ENCODE data around the gene ZNF416. TPM values are rescaled to one million over a fixed set of nuclear protein-coding genes. Genes with fewer than 3 reads are reported as not detected.

The ZNF416 gene
- total and polyA plus RNA-seq, 2 experiments from 2014 or later: 4.3 to 11.9 TPM

DNA sequence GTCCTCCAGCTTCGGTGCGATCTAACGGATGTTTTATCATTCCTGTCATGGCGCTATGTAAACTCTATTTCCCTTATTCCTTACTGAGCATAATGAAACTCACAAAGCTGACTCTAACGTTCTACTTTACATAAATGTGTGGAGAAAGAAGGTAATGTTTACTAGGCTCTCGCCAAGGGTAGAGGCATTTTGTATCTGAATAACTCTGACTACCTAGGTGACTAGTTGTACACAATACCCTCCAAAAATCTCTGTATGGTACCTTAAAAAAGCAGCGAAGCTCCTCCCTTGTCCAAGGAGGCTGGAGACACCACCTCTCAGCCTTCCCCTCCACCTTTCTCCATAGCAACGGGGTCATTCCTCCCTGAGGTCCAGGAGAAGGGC lies 20.7 kb upstream of the ZNF416 start (continued):
- TF ChIP-seq, protein P1, sequence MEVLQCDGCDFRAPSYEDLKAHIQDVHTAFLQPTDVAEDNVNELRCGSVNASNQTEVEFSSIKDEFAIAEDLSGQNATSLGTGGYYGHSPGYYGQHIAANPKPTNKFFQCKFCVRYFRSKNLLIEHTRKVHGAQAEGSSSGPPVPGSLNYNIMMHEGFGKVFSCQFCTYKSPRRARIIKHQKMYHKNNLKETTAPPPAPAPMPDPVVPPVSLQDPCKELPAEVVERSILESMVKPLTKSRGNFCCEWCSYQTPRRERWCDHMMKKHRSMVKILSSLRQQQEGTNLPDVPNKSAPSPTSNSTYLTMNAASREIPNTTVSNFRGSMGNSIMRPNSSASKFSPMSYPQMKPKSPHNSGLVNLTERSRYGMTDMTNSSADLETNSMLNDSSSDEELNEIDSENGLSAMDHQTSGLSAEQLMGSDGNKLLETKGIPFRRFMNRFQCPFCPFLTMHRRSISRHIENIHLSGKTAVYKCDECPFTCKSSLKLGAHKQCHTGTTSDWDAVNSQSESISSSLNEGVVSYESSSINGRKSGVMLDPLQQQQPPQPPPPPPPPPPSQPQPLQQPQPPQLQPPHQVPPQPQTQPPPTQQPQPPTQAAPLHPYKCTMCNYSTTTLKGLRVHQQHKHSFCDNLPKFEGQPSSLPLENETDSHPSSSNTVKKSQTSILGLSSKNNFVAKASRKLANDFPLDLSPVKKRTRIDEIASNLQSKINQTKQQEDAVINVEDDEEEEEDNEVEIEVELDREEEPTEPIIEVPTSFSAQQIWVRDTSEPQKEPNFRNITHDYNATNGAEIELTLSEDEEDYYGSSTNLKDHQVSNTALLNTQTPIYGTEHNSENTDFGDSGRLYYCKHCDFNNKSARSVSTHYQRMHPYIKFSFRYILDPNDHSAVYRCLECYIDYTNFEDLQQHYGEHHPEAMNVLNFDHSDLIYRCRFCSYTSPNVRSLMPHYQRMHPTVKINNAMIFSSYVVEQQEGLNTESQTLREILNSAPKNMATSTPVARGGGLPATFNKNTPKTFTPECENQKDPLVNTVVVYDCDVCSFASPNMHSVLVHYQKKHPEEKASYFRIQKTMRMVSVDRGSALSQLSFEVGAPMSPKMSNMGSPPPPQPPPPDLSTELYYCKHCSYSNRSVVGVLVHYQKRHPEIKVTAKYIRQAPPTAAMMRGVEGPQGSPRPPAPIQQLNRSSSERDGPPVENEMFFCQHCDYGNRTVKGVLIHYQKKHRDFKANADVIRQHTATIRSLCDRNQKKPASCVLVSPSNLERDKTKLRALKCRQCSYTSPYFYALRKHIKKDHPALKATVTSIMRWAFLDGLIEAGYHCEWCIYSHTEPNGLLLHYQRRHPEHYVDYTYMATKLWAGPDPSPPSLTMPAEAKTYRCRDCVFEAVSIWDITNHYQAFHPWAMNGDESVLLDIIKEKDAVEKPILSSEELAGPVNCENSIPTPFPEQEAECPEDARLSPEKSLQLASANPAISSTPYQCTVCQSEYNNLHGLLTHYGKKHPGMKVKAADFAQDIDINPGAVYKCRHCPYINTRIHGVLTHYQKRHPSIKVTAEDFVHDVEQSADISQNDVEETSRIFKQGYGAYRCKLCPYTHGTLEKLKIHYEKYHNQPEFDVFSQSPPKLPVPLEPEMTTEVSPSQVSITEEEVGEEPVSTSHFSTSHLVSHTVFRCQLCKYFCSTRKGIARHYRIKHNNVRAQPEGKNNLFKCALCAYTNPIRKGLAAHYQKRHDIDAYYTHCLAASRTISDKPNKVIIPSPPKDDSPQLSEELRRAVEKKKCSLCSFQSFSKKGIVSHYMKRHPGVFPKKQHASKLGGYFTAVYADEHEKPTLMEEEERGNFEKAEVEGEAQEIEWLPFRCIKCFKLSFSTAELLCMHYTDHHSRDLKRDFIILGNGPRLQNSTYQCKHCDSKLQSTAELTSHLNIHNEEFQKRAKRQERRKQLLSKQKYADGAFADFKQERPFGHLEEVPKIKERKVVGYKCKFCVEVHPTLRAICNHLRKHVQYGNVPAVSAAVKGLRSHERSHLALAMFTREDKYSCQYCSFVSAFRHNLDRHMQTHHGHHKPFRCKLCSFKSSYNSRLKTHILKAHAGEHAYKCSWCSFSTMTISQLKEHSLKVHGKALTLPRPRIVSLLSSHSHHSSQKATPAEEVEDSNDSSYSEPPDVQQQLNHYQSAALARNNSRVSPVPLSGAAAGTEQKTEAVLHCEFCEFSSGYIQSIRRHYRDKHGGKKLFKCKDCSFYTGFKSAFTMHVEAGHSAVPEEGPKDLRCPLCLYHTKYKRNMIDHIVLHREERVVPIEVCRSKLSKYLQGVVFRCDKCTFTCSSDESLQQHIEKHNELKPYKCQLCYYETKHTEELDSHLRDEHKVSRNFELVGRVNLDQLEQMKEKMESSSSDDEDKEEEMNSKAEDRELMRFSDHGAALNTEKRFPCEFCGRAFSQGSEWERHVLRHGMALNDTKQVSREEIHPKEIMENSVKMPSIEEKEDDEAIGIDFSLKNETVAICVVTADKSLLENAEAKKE (CRISPR knock-in tag; IDR thresholded peaks at IDR 0.05): no peak
- TF ChIP-seq ZNF331 (CRISPR knock-in tag; IDR thresholded peaks at IDR 0.05; ENCODE audit: low read depth) (no peak), STAT1 (IDR thresholded peaks at IDR 0.05; ENCODE audit: unreplicated experiment) (no peak), POLR2AphosphoS5 (IDR thresholded peaks at IDR 0.05; ENCODE audit: low read depth) (no peak), JUNB (IDR thresholded peaks at IDR 0.05; ENCODE audit: unreplicated experiment) (no peak)
- TF ChIP-seq, protein P2, sequence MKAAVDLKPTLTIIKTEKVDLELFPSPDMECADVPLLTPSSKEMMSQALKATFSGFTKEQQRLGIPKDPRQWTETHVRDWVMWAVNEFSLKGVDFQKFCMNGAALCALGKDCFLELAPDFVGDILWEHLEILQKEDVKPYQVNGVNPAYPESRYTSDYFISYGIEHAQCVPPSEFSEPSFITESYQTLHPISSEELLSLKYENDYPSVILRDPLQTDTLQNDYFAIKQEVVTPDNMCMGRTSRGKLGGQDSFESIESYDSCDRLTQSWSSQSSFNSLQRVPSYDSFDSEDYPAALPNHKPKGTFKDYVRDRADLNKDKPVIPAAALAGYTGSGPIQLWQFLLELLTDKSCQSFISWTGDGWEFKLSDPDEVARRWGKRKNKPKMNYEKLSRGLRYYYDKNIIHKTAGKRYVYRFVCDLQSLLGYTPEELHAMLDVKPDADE (IDR thresholded peaks at IDR 0.05): no peak

DNA sequence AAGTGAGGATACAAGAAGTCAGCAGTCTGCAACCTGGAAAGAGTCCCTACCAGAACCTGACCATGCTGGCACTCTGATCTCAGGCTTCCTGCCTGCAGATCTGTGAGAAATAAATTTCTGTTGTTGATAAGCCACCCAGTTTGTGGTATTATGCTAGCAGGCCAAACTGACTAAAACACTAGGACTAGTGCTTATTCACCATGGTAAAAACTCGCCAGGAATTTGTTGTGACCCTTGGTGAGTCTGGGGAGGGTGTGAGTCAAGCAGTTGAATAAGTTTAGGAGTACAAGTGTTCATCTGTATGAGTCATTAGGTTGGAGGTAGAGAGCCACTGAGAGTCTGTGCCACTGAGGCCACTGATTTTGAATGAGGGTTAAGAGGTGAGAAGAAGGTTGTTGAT lies 8.8 kb upstream of the ZNF416 start:
- Histone ChIP-seq H3K4me2 (no peak overlapping the region), H4K20me1 (replicated peaks; ENCODE audit: insufficient read depth) (peaks cover 12% of the 10 kb centered on the region), H3K4me3 (no peak overlapping the region), H3K4me1 (ENCODE audit: insufficient read depth) (peaks cover 11% of the 10 kb centered on the region), H3K27me3 (ENCODE audit: insufficient read depth) (no peaks in the 10 kb centered on the region), H3K36me3 (ENCODE audit: insufficient read depth) (peaks cover 44% of the 10 kb centered on the region), H2AFZ (no peak overlapping the region), H3K79me2 (replicated peaks; ENCODE audit: insufficient read depth) (peaks cover 50% of the 10 kb centered on the region), H3K9me2 (ENCODE audit: insufficient read depth) (peaks cover 8% of the 10 kb centered on the region; the same call in 1 of the 2 replicates), H3F3A (replicated peaks; ENCODE audit: low read depth) (0 out of 2 replicates have a peak, but pooled peaks cover 6% of the 10 kb centered on the region), H3K27ac (ENCODE audit: low read depth) (no peak overlapping the region)
- Mint-ChIP-seq H3K4me3 (no peak overlapping the region), H3K27me3 (ENCODE audit: insufficient read depth, low read depth, poor library complexity) (peaks cover 11% of the 10 kb centered on the region), H3K36me3 (ENCODE audit: low read depth) (peaks cover 91% of the 10 kb centered on the region), H3K9me3 (peaks cover 95% of the 10 kb centered on the region), H3K27ac (no peak overlapping the region), H3K4me1 (peaks cover 7% of the 10 kb centered on the region)
- ATAC-seq: no peak
- no peak for DNase-seq (ENCODE audit: low spot score)
- TF ChIP-seq, protein P2 (IDR thresholded peaks at IDR 0.05): no peak
- no peak for TF ChIP-seq STAT1 (IDR thresholded peaks at IDR 0.05; ENCODE audit: unreplicated experiment)
- no peak for TF ChIP-seq EZH2phosphoT487 (IDR thresholded peaks at IDR 0.05; ENCODE audit: unreplicated experiment)
- no peak for TF ChIP-seq EZH2 (IDR thresholded peaks at IDR 0.05; ENCODE audit: low read depth, unreplicated experiment)
- no peak for TF ChIP-seq JUNB (IDR thresholded peaks at IDR 0.05; ENCODE audit: unreplicated experiment)
- no peak for TF ChIP-seq ZNF331 (CRISPR knock-in tag; IDR thresholded peaks at IDR 0.05; ENCODE audit: low read depth)
- no peak for TF ChIP-seq POLR2AphosphoS5 (IDR thresholded peaks at IDR 0.05; ENCODE audit: low read depth)
